Measurements from ENCODE around the gene SORCS2. TPM values are rescaled to one million over a fixed set of nuclear protein-coding genes. Genes with fewer than 3 reads are reported as not detected.

The SORCS2 gene
- polyA plus RNA-seq, 1 donor (not counting 4 experiments of a cell fraction or from before 2014, with no cell fraction given), result 0.09 TPM

DNA sequence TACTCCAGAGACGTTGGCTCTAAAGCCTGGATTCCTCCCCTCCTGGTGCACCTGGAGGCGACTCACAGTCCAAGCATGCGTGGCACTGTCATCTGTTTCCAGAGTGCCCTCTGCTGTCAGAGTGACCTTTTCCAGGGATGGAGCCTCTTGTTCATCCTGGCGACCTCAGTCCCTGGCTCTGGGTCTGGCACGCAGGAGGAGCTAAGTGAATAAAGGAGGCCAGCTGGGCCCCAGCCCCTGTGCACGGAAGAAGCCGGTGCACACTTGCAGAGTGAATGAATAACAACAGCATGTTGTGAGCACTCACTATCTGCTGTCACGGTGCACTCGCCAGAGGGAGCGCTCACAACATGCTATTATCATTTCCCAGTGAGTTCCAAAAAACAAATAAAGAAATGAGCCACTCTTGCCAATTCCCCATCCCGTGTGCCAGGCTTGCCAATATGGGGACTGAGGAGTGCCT, 270.2 kb downstream of the SORCS2 start:
- FAIRE-seq, result peak; percentile 60
- no peak overlapping the region for H3K9ac ChIP-seq (ENCODE audit: control insufficient read depth, extremely low read depth, insufficient read depth, low read length)
- dilution Hi-C loops (cut with MboI; ENCODE audit: extremely low pct_ligation_motif_present, low sequenced_read_pairs), result no loop called here

DNA sequence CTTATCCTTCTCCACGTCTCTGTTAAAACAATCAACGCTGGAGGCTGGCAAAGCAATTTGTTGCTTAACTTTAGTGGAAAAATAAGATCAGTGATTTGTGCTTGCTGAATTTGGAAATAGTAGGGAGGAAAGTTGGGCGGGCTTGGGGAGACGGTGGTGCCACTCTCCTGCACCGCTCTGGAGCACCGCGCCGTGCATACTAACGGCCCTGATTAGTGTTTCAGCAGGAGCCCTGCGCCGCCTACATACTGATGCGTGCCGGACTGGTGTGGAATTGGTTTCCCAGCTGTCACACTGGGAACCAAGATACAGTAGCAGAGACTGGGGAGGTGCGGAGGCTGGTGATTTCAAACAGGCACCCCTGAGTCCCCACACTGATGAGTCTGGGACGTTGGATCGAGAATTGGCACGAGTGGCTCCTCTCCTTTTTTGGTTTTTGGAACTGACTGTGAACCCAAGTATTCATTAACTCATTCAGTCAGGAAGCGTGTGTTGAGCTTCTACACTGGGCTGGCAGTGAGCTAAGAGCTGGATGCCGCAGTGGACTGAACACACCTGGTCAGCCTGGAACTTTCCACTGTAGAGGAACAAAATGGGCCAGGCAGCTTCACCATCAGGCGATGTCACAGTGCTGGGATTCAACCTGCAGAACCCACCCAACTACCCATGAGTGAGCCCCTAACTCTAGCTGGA, 271.4 kb downstream of the SORCS2 start:
- dilution Hi-C loops (cut with MboI; ENCODE audit: extremely low pct_ligation_motif_present, low sequenced_read_pairs), result no loop called here

More for the DNA sequence above, 270.2 kb downstream of the SORCS2 start:
- Histone ChIP-seq H3K4me1 (ENCODE audit: control insufficient read depth, extremely low read depth, insufficient read depth, low read length) (no peaks in the 10 kb centered on the region), H3K4me2 (ENCODE audit: control insufficient read depth, extremely low read depth, insufficient read depth, low read depth, low read length) (no peak overlapping the region), H4K20me1 (ENCODE audit: control insufficient read depth, extremely low read depth, insufficient read depth, low read length) (no peaks in the 10 kb centered on the region), H3K36me3 (ENCODE audit: control insufficient read depth in 2 of 2, extremely low read depth in 1 of 2, insufficient read depth in 2 of 2, low read length in 2 of 2) (no peaks in the 10 kb centered on the region), H3K79me2 (ENCODE audit: control insufficient read depth, insufficient read depth, low read length) (no peaks in the 10 kb centered on the region), H2AFZ (ENCODE audit: control insufficient read depth, low read length) (no peak overlapping the region), H3K27me3 (ENCODE audit: control insufficient read depth, extremely low read depth, insufficient read depth, low read length) (no peaks in the 10 kb centered on the region), H3K27ac (ENCODE audit: control insufficient read depth, insufficient read depth, low read length) (no peak overlapping the region), H3K4me3 (ENCODE audit: control insufficient read depth in 2 of 3, extremely low read depth in 1 of 3, insufficient read depth in 2 of 3, low read depth in 1 of 3, low read length in 3 of 3) (no peak overlapping the region), H3K9me3 (ENCODE audit: control insufficient read depth, low read depth, low read length) (peaks cover 3% of the 10 kb centered on the region), H3K9me1 (ENCODE audit: control insufficient read depth, extremely low read depth, insufficient read depth, low read length) (no peaks in the 10 kb centered on the region)
- DNase-seq (ENCODE audit: low read depth, low spot score), result peak; percentile 23
- TF ChIP-seq, protein P1, sequence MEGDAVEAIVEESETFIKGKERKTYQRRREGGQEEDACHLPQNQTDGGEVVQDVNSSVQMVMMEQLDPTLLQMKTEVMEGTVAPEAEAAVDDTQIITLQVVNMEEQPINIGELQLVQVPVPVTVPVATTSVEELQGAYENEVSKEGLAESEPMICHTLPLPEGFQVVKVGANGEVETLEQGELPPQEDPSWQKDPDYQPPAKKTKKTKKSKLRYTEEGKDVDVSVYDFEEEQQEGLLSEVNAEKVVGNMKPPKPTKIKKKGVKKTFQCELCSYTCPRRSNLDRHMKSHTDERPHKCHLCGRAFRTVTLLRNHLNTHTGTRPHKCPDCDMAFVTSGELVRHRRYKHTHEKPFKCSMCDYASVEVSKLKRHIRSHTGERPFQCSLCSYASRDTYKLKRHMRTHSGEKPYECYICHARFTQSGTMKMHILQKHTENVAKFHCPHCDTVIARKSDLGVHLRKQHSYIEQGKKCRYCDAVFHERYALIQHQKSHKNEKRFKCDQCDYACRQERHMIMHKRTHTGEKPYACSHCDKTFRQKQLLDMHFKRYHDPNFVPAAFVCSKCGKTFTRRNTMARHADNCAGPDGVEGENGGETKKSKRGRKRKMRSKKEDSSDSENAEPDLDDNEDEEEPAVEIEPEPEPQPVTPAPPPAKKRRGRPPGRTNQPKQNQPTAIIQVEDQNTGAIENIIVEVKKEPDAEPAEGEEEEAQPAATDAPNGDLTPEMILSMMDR (optimal IDR thresholded peaks at IDR 0.05 in 1 of 3, IDR thresholded peaks at IDR 0.05 in 1 of 3, conservative IDR thresholded peaks at IDR 0.05 in 1 of 3; ENCODE audit: extremely low read depth in 1 of 3, insufficient read depth in 2 of 3, low read length in 3 of 3), result peak; percentile 50 to 70 (median 53)
- TF ChIP-seq EZH2 (IDR thresholded peaks at IDR 0.05; ENCODE audit: low read length), result no peak

More for the DNA sequence above, 271.4 kb downstream of the SORCS2 start:
- Histone ChIP-seq H3K9me1 (ENCODE audit: control insufficient read depth, extremely low read depth, insufficient read depth, low read length) (no peaks in the 10 kb centered on the region), H4K20me1 (ENCODE audit: control insufficient read depth, extremely low read depth, insufficient read depth, low read length) (no peaks in the 10 kb centered on the region), H3K27ac (ENCODE audit: control insufficient read depth, insufficient read depth, low read length) (no peak overlapping the region), H3K4me2 (ENCODE audit: control insufficient read depth, extremely low read depth, insufficient read depth, low read depth, low read length) (no peak overlapping the region), H3K79me2 (ENCODE audit: control insufficient read depth, insufficient read depth, low read length) (no peaks in the 10 kb centered on the region), H3K36me3 (ENCODE audit: control insufficient read depth in 2 of 2, extremely low read depth in 1 of 2, insufficient read depth in 2 of 2, low read length in 2 of 2) (no peaks in the 10 kb centered on the region), H2AFZ (ENCODE audit: control insufficient read depth, low read length) (no peak overlapping the region), H3K9ac (ENCODE audit: control insufficient read depth, extremely low read depth, insufficient read depth, low read length) (no peak overlapping the region), H3K4me1 (ENCODE audit: control insufficient read depth, extremely low read depth, insufficient read depth, low read length) (no peaks in the 10 kb centered on the region), H3K4me3 (ENCODE audit: control insufficient read depth in 2 of 3, extremely low read depth in 1 of 3, insufficient read depth in 2 of 3, low read depth in 1 of 3, low read length in 3 of 3) (no peak overlapping the region), H3K27me3 (ENCODE audit: control insufficient read depth, extremely low read depth, insufficient read depth, low read length) (no peaks in the 10 kb centered on the region), H3K9me3 (ENCODE audit: control insufficient read depth, low read depth, low read length) (peaks cover 3% of the 10 kb centered on the region)
- TF ChIP-seq, protein P1 (optimal IDR thresholded peaks at IDR 0.05 in 1 of 3, IDR thresholded peaks at IDR 0.05 in 1 of 3, conservative IDR thresholded peaks at IDR 0.05 in 1 of 3; ENCODE audit: extremely low read depth in 1 of 3, insufficient read depth in 2 of 3, low read length in 3 of 3), result no peak
- TF ChIP-seq EZH2 (IDR thresholded peaks at IDR 0.05; ENCODE audit: low read length), result no peak
- FAIRE-seq (no peak), DNase-seq (ENCODE audit: low read depth, low spot score) (no peak)

Data from keratinocyte (primary cell).